GM18511 (cell line): ENCODE measurements around the gene ARHGAP28.
"Not testable (repeated sequence)": the region's sequence is repeated elsewhere in the genome, so short reads cannot be mapped to it uniquely, and the experiment has no call there.

Experiments used
- ATAC-seq: cut with Tn5 transposase; IDR thresholded peaks from one replicate; pipeline ENCODE4 v1.9.1; 2021; ENCODE audit warnings: mild to moderate bottlenecking, moderate library complexity; ENCODE audit not compliant: unreplicated experiment

The ARHGAP28 gene

GRCh38 chr18:6814882-6815425 is 85.4 kb downstream of the ARHGAP28 start:
- ATAC-seq, result no peak

- no peak for ATAC-seq
These were observed 86.6 kb downstream of the ARHGAP28 start for GRCh38 chr18:6816154-6816553.

GRCh38 chr18:6819332-6819731 is 89.8 kb downstream of the ARHGAP28 start:
- no peak for ATAC-seq

DNA sequence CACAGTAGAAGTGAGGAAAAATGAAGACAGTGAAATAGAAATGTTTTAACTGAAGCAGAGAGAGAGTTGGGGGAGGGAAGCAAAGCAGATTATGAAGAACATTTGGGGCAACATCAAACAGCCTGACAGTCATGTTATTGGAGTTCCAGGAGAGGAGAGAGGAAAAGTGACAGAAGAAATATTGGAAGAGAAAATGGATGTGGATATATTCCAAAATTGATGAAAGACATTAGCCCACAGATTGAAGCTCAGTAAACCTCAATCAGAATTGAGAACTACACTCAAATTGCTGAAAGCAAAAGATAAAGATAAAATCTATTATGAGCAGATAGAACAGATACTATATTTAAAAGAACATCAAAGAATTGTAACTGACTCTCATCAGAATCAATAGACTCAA is 90.8 kb downstream of the ARHGAP28 start:
- ATAC-seq, result no peak

DNA sequence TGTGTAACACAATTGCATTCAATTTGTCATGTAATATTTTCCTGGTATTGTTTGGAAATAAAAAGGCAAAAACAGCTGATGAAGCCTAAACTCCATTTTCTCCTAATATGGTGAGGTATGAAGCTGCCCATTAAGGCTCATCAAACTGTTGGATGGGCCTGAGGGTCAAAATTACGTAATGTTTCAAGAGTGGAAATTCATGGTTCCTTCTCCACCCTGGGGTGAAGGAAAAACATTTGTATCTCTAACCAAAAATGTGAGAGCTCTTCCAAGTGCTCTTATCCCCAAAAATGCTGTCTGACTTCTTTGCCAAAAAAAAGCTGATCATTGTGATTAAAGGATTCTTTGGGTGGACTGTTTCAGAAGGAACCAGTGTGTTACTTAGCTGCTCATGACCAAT is 91.8 kb downstream of the ARHGAP28 start:
- ATAC-seq, result no peak

DNA sequence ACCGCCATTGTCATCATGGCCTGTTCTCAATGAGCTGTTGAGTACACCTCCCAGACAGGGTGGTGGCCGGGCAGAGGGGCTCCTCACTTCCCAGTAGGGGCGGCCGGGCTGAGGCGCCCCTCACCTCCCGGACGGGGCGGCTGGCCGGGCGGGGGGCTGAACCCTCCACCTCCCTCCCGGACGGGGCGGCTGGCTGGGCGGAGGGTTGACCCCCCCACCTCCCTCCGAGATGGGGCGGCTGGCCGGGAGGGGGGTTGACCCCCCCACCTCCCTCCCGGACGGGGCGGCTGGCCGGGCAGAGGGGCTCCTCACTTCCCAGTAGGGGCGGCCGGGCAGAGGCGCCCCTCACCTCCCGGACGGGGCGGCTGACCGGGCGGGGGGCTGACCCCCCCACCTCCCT is 97.6 kb downstream of the ARHGAP28 start:
- not testable (repeated sequence) for ATAC-seq

DNA sequence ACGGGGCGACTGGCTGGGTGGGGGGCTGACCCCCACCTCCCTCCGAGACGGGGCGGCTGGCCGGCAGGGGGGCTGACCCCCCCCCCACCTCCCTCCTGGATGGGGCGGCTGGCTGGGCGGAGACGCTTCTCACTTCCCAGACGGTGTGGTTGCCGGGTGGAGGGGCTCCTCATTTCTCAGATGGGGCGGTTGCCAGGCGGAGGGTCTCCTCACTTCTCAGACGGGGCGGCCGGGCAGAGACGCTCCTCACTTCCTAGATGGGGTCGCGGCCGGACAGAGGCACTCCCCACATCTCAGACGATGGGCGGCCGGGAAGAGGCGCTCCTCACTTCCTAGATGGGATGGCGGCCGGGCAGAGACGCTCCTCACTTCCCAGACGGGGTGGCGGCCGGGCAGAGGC is 98.0 kb downstream of the ARHGAP28 start:
- ATAC-seq, result not testable (repeated sequence)

DNA sequence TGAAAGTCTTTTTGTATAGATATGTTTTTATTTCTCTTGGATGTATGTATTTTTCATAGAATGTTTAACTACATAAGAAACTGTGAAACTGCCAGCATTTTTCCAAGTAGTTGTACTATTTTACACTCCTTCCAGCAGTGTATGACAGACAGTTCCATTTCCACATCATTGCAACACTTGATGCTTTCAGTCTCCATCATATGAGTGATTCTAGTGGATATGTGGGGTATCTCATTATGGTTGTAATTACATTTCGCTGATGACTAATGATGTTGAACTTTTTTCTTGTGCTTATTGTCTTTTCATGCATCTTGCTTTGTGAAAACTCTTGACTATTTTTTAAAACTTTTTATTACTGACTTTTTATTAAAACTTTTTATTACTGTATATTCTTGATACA is 101.4 kb downstream of the ARHGAP28 start:
- ATAC-seq, result no peak

DNA sequence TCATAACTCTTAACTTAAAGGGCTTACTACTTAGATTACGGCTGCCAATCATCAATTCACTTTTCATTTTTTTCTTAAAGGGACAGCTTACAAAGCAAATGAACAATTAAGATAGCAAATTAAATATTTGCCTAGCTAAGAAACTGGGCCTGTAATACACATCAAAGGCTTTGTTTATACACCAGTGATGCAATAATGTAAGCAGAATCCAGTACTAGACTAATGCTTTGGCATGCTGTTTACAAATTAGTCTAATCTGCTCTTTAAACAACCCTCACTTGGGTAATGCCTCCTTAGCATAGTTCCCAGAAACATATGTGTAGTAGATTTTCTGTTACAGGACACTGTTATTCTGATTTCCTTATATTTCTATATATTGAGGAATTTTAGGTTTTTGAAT is 105.8 kb downstream of the ARHGAP28 start:
- ATAC-seq, result no peak

GRCh38 chr18:6836331-6836730 is 106.8 kb downstream of the ARHGAP28 start:
- ATAC-seq, result no peak

GRCh38 chr18:6837904-6838303 is 108.4 kb downstream of the ARHGAP28 start:
- ATAC-seq, result no peak

GRCh38 chr18:6842081-6842480 is 112.6 kb downstream of the ARHGAP28 start:
- ATAC-seq, result no peak

GRCh38 chr18:6843308-6843707 is 113.8 kb downstream of the ARHGAP28 start:
- no peak for ATAC-seq

DNA sequence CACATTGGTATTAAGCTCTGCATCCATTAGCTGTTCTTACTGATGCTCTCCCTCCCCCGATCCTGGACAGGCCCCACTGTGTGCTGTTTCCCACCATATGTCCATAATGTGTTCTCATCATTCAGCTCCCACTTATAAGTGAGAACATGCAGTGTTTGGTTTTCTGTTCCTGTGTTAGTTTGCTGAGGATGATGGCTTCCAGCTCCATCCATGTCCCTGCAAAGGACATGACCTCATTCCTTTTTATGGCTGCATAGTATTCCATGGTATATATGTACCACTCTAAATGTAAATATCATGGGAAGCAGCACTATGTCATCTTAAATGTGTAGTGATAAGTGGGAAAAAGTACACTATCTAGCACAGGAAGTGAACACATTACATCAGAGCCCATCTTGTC is 116.0 kb downstream of the ARHGAP28 start:
- ATAC-seq, result not testable (repeated sequence)

- ATAC-seq, result no peak
These were observed 120.9 kb downstream of the ARHGAP28 start for GRCh38 chr18:6850396-6850795.

GRCh38 chr18:6851480-6851879 is 122.0 kb downstream of the ARHGAP28 start:
- no peak for ATAC-seq

- no peak for ATAC-seq
These were observed 125.3 kb downstream of the ARHGAP28 start for GRCh38 chr18:6854811-6855210.

GRCh38 chr18:6855767-6856166 is 126.3 kb downstream of the ARHGAP28 start:
- no peak for ATAC-seq

GRCh38 chr18:6857300-6857699 is 127.8 kb downstream of the ARHGAP28 start:
- no peak for ATAC-seq

DNA sequence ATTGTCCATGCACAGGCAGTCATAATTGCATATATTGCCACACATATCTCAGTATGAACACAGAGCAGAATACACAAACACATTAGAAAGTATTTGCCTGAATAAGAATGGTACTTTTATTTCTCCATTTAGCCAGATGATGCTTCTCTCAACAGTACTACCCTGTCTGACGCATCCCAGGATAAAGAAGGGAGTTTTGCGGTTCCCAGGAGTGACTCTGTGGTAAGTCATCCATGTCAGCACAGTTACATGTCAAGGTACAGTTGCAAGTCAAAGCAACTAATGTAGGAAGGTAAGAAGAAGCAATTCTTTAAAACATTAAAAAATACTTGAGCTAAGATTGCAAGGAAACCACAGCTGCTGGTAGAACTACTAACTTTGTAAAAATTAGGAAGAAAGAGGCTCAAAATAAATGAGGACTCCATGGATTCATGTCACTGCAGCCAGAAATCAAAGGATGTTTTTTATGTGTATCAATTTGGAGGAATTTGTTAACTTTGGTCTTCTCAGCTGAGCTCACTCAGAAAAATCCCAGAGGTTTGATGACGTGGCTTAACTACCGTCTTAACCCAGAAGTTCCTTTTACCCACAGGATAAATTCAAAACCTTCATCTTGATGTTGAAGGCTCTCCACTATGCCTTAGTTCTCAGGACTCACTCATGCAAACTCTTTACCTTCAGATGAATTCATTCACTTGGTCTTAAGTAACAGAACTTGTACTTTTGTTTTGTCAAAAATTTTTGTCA is 130.3 kb downstream of the ARHGAP28 start:
- no peak for ATAC-seq

- ATAC-seq, result no peak
These were observed 131.4 kb downstream of the ARHGAP28 start for GRCh38 chr18:6860804-6861448.

DNA sequence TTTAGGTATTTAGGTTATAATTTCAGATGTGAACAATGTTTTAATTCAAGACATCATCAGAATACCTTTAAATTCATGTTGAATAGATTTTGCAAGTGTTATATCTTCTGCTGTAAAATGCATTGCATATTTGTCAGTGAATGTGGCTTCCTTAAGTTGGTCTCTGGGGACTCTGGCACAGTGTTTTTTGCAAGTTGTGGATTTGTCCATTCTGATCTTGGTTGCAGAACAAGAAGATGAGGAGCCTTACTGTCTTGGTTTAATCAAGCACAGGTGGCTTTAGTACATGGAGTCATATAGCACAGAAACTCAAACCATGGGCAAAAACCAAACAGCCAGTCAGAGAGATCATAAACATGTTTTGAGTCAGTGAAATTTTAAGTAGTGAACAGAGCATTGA is 135.7 kb downstream of the ARHGAP28 start:
- ATAC-seq, result no peak
